Body of pancreas (tissue), 4 donors: Measurements from ENCODE around the gene HAUS1. TPM values are rescaled to one million over a fixed set of nuclear protein-coding genes. Genes with fewer than 3 reads are reported as not detected.

ENCODE experiments used
- ATAC-seq: fragments of 150-250 bp; one replicate; pipeline ENCODE4 v1.9.1; 2016
- DNase-seq, 4 donors: peaks; one replicate each; pipeline ENCODE4 v3.0.0-alpha.2; 2019
- H3K27ac ChIP-seq, 4 donors: fragments of 200-600 bp; sonication (generic); 1 replicate in 3 of 4; 2 replicates in 1 of 4; pipeline versions ENCODE4 v1.5.1 to v1.6.1; 2016 to 2019; ENCODE audit warnings: mild to moderate bottlenecking in 1 of 4, mixed read lengths in 1 of 4, moderate library complexity in 1 of 4
- H3K27me3 ChIP-seq, 2 donors: fragments of 200-600 bp; sonication (generic); one replicate each; pipeline ENCODE4 v1.6.0; 2016; ENCODE audit warnings: mild to moderate bottlenecking in 1 of 2
- H3K36me3 ChIP-seq, 2 donors: fragments of 200-600 bp; sonication (generic); replicated peaks in 1 of 2; 2 replicates each; pipeline ENCODE4 v1.5.1; 2016; ENCODE audit warnings: low read depth in 2 of 2; ENCODE audit not compliant: insufficient read depth in 1 of 2
- H3K4me1 ChIP-seq: fragments of 200-600 bp; sonication (generic); one replicate; pipeline ENCODE4 v1.6.0; 2016
- H3K4me3 ChIP-seq, 2 donors: fragments of 200-600 bp; sonication (generic); 1 replicate in 1 of 2; 2 replicates in 1 of 2; pipeline ENCODE4 v1.5.1; 2016 to 2019
- H3K9me3 ChIP-seq, 3 donors: fragments of 200-600 bp; sonication (generic); 1 replicate in 2 of 3; 2 replicates in 1 of 3; pipeline ENCODE4 v1.5.1; 2016
- CTCF ChIP-seq, 7 experiments: fragments of 450-650 bp in 4 of 7; fragments of 200-600 bp in 3 of 7; sonication (generic) in 3 of 7; IDR thresholded peaks; one replicate each; pipeline ENCODE4 v1.5.1; 2016 to 2019; ENCODE audit warnings: antibody characterized with exemption in 7 of 7
- POLR2A ChIP-seq, 3 donors: fragments of 450-650 bp; IDR thresholded peaks; one replicate each; pipeline ENCODE4 v1.6.1; 2016; ENCODE audit warnings: antibody characterized with exemption in 3 of 3, mild to moderate bottlenecking in 2 of 3
- WGBS, 2 donors: methylation state at CpG; one replicate each; pipeline ENCODE4 v1.1.5; 2017; 5-methylcytosine and 5-hydroxymethylcytosine counted together
- intact Hi-C: fragments of 100-400 bp; cut with DNase I; formaldehyde crosslinking; loops from one replicate; pipeline ENCODE4 v1.15.1; 2023
- total RNA-seq, 2 donors: library from RNA; depleted of rRNA; stranded (reverse); fragments of >200 nt; gene quantifications; one replicate each; pipeline ENCODE4 v1.1.0, GENCODE V29; 2016

Gene HAUS1
- total RNA-seq, 2 donors from 2014 or later: 6.0 to 13.2 TPM

GRCh38 chr18:46072376-46072867 lies 31.8 kb upstream of the HAUS1 start:
- no peak for DNase-seq
- peaks cover 28% of the 10 kb centered on the region for H3K4me1 ChIP-seq
- H3K9me3 ChIP-seq: no peaks in the 10 kb centered on the region
- no peaks in the 10 kb centered on the region for H3K27me3 ChIP-seq
- H3K27ac ChIP-seq: peak overlapping the region in 1 of 4 donors; percentile 54
- no peak for ATAC-seq
- peak overlapping the region; percentile 68 to 92 for H3K4me3 ChIP-seq
- no peaks in the 10 kb centered on the region for H3K36me3 ChIP-seq
- intact Hi-C loops: no loop called here
- 22 to 33% methylated on average over 14 to 25 of the region's 25 CpGs for WGBS, 2 donors
- TF ChIP-seq CTCF (IDR thresholded peaks at IDR 0.05): no peak
- TF ChIP-seq POLR2A (IDR thresholded peaks at IDR 0.05): no peak

GRCh38 chr18:46072959-46073358 lies 31.2 kb upstream of the HAUS1 start:
- ATAC-seq (no peak), DNase-seq (no peak)
- Histone ChIP-seq H3K4me1 (peaks cover 28% of the 10 kb centered on the region), H3K36me3 (no peaks in the 10 kb centered on the region), H3K9me3 (no peaks in the 10 kb centered on the region), H3K27ac (no peak overlapping the region), H3K4me3 (no peak overlapping the region), H3K27me3 (no peaks in the 10 kb centered on the region)
- TF ChIP-seq POLR2A (IDR thresholded peaks at IDR 0.05) (no peak), CTCF (IDR thresholded peaks at IDR 0.05) (no peak)
- 62 to 67% methylated on average over 3 of the region's 3 CpGs for WGBS, 2 donors
- intact Hi-C loops: no loop called here

- intact Hi-C loops: no loop called here
- Histone ChIP-seq H3K27me3 (no peaks in the 10 kb centered on the region), H3K27ac (no peak overlapping the region), H3K4me1 (peaks cover 28% of the 10 kb centered on the region), H3K4me3 (no peak overlapping the region), H3K36me3 (no peaks in the 10 kb centered on the region), H3K9me3 (no peaks in the 10 kb centered on the region)
- WGBS, 2 donors: 24% methylated on average over 9 of the region's 9 CpGs
- ATAC-seq (peak; percentile 58), DNase-seq (peak; percentile 44 to 66 (median 55))
- peak in 6 of 7 experiments; percentile 54 to 75 (median 70) for TF ChIP-seq CTCF (IDR thresholded peaks at IDR 0.05)
- no peak for TF ChIP-seq POLR2A (IDR thresholded peaks at IDR 0.05)
These were observed 30.5 kb upstream of the HAUS1 start for GRCh38 chr18:46073474-46074331.

GRCh38 chr18:46079336-46079735 lies 24.8 kb upstream of the HAUS1 start:
- Histone ChIP-seq H3K27me3 (no peaks in the 10 kb centered on the region), H3K36me3 (peaks cover 1 to 24% of the 10 kb centered on the region in 2 donors), H3K4me1 (no peaks in the 10 kb centered on the region), H3K9me3 (no peaks in the 10 kb centered on the region), H3K4me3 (no peak overlapping the region), H3K27ac (no peak overlapping the region)
- intact Hi-C loops: no loop called here
- no peak for TF ChIP-seq POLR2A (IDR thresholded peaks at IDR 0.05)
- no peak for TF ChIP-seq CTCF (IDR thresholded peaks at IDR 0.05)
- ATAC-seq: no peak
- no peak for DNase-seq
